ENCODE results near the gene PEX14. TPM values are rescaled to one million over a fixed set of nuclear protein-coding genes. Genes with fewer than 3 reads are reported as not detected.

Gene PEX14
- total RNA-seq, 2 experiments from 2014 or later = 13.3 to 14.8 TPM

GRCh38 chr1:10544239-10544638, 69.5 kb downstream of the PEX14 start:
- Mint-ChIP-seq H3K9me3 (no peaks in the 10 kb centered on the region), H3K27ac (peak overlapping the region; percentile 29), H3K4me3 (no peak overlapping the region), H3K27me3 (no peaks in the 10 kb centered on the region), H3K36me3 (ENCODE audit: low read depth) (peaks cover 53% of the 10 kb centered on the region), H3K4me1 (ENCODE audit: low read depth) (peaks cover 41% of the 10 kb centered on the region)
- DNase-seq = peak in 5 of 14 experiments; percentile 9 to 61 (median 43)
- peaks cover 16% of the 10 kb centered on the region for H3K4me1 ChIP-seq (ENCODE audit: insufficient read depth, low read length)
- H3K9me3 ChIP-seq (ENCODE audit: control insufficient read depth in 1 of 2, insufficient read depth in 1 of 2, low read length in 2 of 2) = no peaks in the 10 kb centered on the region
- TF ChIP-seq, protein P1, sequence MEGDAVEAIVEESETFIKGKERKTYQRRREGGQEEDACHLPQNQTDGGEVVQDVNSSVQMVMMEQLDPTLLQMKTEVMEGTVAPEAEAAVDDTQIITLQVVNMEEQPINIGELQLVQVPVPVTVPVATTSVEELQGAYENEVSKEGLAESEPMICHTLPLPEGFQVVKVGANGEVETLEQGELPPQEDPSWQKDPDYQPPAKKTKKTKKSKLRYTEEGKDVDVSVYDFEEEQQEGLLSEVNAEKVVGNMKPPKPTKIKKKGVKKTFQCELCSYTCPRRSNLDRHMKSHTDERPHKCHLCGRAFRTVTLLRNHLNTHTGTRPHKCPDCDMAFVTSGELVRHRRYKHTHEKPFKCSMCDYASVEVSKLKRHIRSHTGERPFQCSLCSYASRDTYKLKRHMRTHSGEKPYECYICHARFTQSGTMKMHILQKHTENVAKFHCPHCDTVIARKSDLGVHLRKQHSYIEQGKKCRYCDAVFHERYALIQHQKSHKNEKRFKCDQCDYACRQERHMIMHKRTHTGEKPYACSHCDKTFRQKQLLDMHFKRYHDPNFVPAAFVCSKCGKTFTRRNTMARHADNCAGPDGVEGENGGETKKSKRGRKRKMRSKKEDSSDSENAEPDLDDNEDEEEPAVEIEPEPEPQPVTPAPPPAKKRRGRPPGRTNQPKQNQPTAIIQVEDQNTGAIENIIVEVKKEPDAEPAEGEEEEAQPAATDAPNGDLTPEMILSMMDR (IDR thresholded peaks at IDR 0.05) = no peak
- H3K36me3 ChIP-seq (ENCODE audit: insufficient read depth, low read length) = peaks cover 15% of the 10 kb centered on the region
- no peak overlapping the region for H3K27ac ChIP-seq (ENCODE audit: low read depth in 1 of 2, low read length in 2 of 2)
- intact Hi-C loops (cut with DNase I, micrococcal nuclease) = no loop called here
- ChIA-PET CTCF (interaction anchor here (1.8 kb wide), 1 partner anchor 37 kb away, joined by 5 read pairs; no protein-coding TSS in a partner anchor), POLR2A (no interaction called here)
- H3K27me3 ChIP-seq (ENCODE audit: control insufficient read depth in 1 of 2, insufficient read depth in 2 of 2, low read length in 2 of 2) = no peaks in the 10 kb centered on the region
- no peak overlapping the region for H3K4me3 ChIP-seq (ENCODE audit: low read length)
- ATAC-seq (ENCODE audit: poor library complexity) = peak; percentile 66

DNA sequence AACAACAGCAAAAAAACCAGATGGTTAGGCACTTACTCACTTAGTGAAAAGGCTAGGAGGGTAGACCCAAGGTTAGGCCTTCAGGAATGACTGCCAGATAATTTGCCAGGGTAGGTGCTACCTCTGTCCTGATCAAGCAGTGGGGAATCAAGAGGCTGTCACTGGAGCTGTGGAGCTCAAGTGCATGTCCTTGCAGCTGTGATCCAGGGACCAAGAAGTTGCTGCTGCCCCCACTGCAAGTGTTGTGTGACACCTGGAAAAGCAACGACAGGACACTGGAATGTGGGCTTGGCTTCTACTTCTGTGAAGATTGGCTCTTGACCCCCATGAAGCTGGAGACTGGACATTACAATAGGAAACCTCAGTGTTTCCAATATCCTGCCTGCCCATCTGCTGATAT, 72.1 kb downstream of the PEX14 start:
- Mint-ChIP-seq H3K36me3 (ENCODE audit: low read depth) (peaks cover 30% of the 10 kb centered on the region), H3K9me3 (no peaks in the 10 kb centered on the region), H3K4me3 (no peak overlapping the region), H3K27ac (no peak overlapping the region), H3K4me1 (ENCODE audit: low read depth) (peaks cover 43% of the 10 kb centered on the region), H3K27me3 (no peaks in the 10 kb centered on the region)
- H3K27ac ChIP-seq (ENCODE audit: low read depth in 1 of 2, low read length in 2 of 2) = no peak overlapping the region
- H3K4me1 ChIP-seq (ENCODE audit: insufficient read depth, low read length) = peaks cover 13% of the 10 kb centered on the region
- intact Hi-C loops (cut with DNase I, micrococcal nuclease) = no loop called here
- POLR2A ChIA-PET = no interaction called here
- no peaks in the 10 kb centered on the region for H3K27me3 ChIP-seq (ENCODE audit: control insufficient read depth in 1 of 2, insufficient read depth in 2 of 2, low read length in 2 of 2)
- H3K4me3 ChIP-seq (ENCODE audit: low read length) = no peak overlapping the region
- ATAC-seq (ENCODE audit: poor library complexity) = no peak
- TF ChIP-seq, protein P1 (IDR thresholded peaks at IDR 0.05) = no peak
- no peaks in the 10 kb centered on the region for H3K9me3 ChIP-seq (ENCODE audit: control insufficient read depth in 1 of 2, insufficient read depth in 1 of 2, low read length in 2 of 2)
- no peak for DNase-seq
- CTCF ChIA-PET = no interaction called here
- H3K36me3 ChIP-seq (ENCODE audit: insufficient read depth, low read length) = no peaks in the 10 kb centered on the region

DNA sequence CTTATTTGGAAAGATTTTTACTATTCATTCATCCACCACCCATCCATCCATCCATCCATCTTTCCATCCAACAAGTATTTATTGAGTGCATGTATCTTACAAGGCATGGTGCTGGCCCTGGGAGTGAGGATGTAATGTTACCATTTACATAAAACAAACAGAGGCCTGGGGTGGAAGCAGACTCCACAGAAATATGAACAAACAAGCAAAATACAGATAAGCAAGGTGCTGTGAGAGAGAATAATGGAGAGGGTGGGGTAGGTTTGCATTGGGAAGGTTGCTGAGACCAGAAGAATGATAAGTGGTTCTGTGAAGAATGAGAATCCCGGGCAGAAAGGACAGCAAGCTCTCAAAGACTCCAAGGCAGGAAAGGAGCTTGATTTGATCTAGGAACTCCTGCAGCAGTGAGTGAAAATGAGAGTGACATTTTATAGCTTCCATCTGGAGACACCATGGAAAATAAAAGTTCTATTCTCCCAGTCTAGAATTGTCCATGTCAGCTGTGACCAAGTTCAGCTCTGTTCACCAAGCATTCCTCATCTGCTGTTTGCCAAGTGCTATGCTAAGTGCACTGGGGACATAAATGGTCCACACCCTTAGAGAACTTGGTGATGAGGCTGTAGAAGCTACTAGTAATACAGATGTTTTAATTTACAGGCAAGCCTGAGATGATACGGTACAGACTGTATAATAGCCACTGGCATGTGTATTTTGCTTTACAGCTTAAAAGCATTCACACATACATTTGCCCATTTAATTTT, 75.3 kb downstream of the PEX14 start:
- H3K4me3 Mint-ChIP-seq = no peak overlapping the region
- DNase-seq (no peak), ATAC-seq (ENCODE audit: poor library complexity) (no peak)
- no peaks in the 10 kb centered on the region for H3K36me3 ChIP-seq (ENCODE audit: insufficient read depth, low read length)
- no peak overlapping the region for H3K27ac ChIP-seq (ENCODE audit: low read depth in 1 of 2, low read length in 2 of 2)
- ChIA-PET CTCF (no interaction called here), POLR2A (interaction anchor here (1.6 kb wide), 1 partner anchor 39 kb away, joined by 3 read pairs; no protein-coding TSS in a partner anchor)
- H3K9me3 Mint-ChIP-seq = no peaks in the 10 kb centered on the region
- no peaks in the 10 kb centered on the region for H3K4me1 ChIP-seq (ENCODE audit: insufficient read depth, low read length)
- no peaks in the 10 kb centered on the region for H3K9me3 ChIP-seq (ENCODE audit: control insufficient read depth in 1 of 2, insufficient read depth in 1 of 2, low read length in 2 of 2)
- intact Hi-C loops (cut with DNase I, micrococcal nuclease) = no loop called here
- H3K4me3 ChIP-seq (ENCODE audit: low read length) = no peak overlapping the region
- TF ChIP-seq, protein P1 (IDR thresholded peaks at IDR 0.05) = no peak
- peaks cover 26% of the 10 kb centered on the region for H3K4me1 Mint-ChIP-seq (ENCODE audit: low read depth)
- no peaks in the 10 kb centered on the region for H3K27me3 Mint-ChIP-seq
- H3K36me3 Mint-ChIP-seq (ENCODE audit: low read depth) = peaks cover 11% of the 10 kb centered on the region
- H3K27me3 ChIP-seq (ENCODE audit: control insufficient read depth in 1 of 2, insufficient read depth in 2 of 2, low read length in 2 of 2) = no peaks in the 10 kb centered on the region
- no peak overlapping the region for H3K27ac Mint-ChIP-seq
